K562 (cell line): ENCODE results near the gene DGCR2. TPM values are rescaled to one million over a fixed set of nuclear protein-coding genes. Genes with fewer than 3 reads are reported as not detected.

Source experiments
- ATAC-seq: fragments of 200-7000 bp; cut with Tn5 transposase; 3 replicates; pipeline ENCODE4 v1.9.1; 2020; ENCODE audit warnings: moderate library complexity
- BruUV-seq: library from RNA; stranded (reverse); fragments of 400-500 nt; replicated peaks from 2 replicates; lab custom pipeline; 2021; lab: Mats Ljungman, UMichigan
- CTCF ChIA-PET: fragments of 300-600 bp; formaldehyde crosslinking; extraction: SDS; loops from one replicate; lab custom pipeline; 2021; ENCODE audit warnings: low intra/inter-chr PET ratio; lab: Yijun Ruan, JAX
- POLR2A ChIA-PET: fragments of 300-600, 350-650 bp; sonication (Branson Sonifier 250); formaldehyde crosslinking; extraction: SDS; loops from one replicate; lab custom pipeline; 2021; ENCODE audit warnings: antibody characterized with exemption, inconsistent platforms; lab: Yijun Ruan, JAX
- DNase-seq, 4 experiments: peaks; one replicate each; pipeline versions ENCODE4 v3.0.0 to v3.0.0-alpha.2; 2011 to 2018; ENCODE audit warnings: low spot score in 3 of 4, mixed read lengths in 3 of 4; ENCODE audit errors: extremely low read depth in 1 of 4
- FAIRE-seq: peaks from 2 replicates; lab custom pipeline; 2011; peaks lifted over from hg19 to GRCh38; lab: Jason Lieb, UNC
- H2AFZ ChIP-seq: 2 replicates; pipeline ENCODE4 v1.6.0; 2011; ENCODE audit warnings: low read depth, low read length, control low read depth, inconsistent platforms
- H3K27ac ChIP-seq: fragments of 200-600 bp; 3 replicates; pipeline ENCODE4 v1.8.0; 2011; ENCODE audit warnings: low read depth, mild to moderate bottlenecking, control low read depth, inconsistent platforms, low read length, moderate library complexity, mixed read lengths; ENCODE audit errors: extremely low read depth
- H3K27me3 ChIP-seq, 2 experiments: fragments of 300-600 bp in 1 of 2; 2 replicates in 1 of 2; 3 replicates in 1 of 2; pipeline versions ENCODE4 v1.6.0 to v1.8.0; 2011; ENCODE audit warnings: inconsistent platforms in 2 of 2, low read length in 2 of 2, mild to moderate bottlenecking in 1 of 2, mixed read lengths in 1 of 2, moderate library complexity in 1 of 2; ENCODE audit not compliant: control insufficient read depth in 2 of 2, insufficient read depth in 2 of 2
- H3K36me3 ChIP-seq: fragments of 300-600 bp; 3 replicates; pipeline ENCODE4 v1.8.0; 2011; ENCODE audit warnings: mild to moderate bottlenecking, low read length, inconsistent platforms; ENCODE audit not compliant: control insufficient read depth, insufficient read depth
- H3K4me1 ChIP-seq, 2 experiments: fragments of 200-600 bp in 1 of 2; replicated peaks in 1 of 2; 2 replicates in 1 of 2; 3 replicates in 1 of 2; pipeline versions ENCODE4 v1.5.1 to v1.8.0; 2011; ENCODE audit warnings: inconsistent platforms in 2 of 2, low read length in 2 of 2, mild to moderate bottlenecking in 1 of 2, mixed read lengths in 1 of 2, moderate library complexity in 1 of 2; ENCODE audit not compliant: control insufficient read depth in 2 of 2, insufficient read depth in 2 of 2
- H3K4me2 ChIP-seq: 2 replicates; pipeline ENCODE4 v1.6.1; 2011; ENCODE audit warnings: low read length, control low read depth, inconsistent platforms, mixed read lengths; ENCODE audit not compliant: insufficient read depth
- H3K4me3 ChIP-seq: fragments of 200-600 bp; sonication (generic), shearing (Covaris generic); 2 replicates; pipeline ENCODE4 v1.5.1; 2016; ENCODE audit warnings: control low read depth, inconsistent platforms
- H3K79me2 ChIP-seq: fragments of 200-600 bp; 3 replicates; pipeline ENCODE4 v1.8.0; 2011; ENCODE audit warnings: low read length, inconsistent platforms; ENCODE audit not compliant: control insufficient read depth, insufficient read depth
- H3K9ac ChIP-seq, 2 experiments: 2 replicates each; pipeline versions ENCODE4 v1.6.0 to v1.6.1; 2011; ENCODE audit warnings: low read depth in 2 of 2, low read length in 2 of 2, control low read depth in 1 of 2, inconsistent platforms in 1 of 2, mild to moderate bottlenecking in 1 of 2, mixed read lengths in 1 of 2; ENCODE audit not compliant: insufficient read depth in 1 of 2
- H3K9me1 ChIP-seq: one replicate; pipeline ENCODE4 v1.6.0; 2011; ENCODE audit warnings: inconsistent platforms, mild to moderate bottlenecking, low read length, moderate library complexity; ENCODE audit not compliant: control insufficient read depth, insufficient read depth
- H3K9me3 ChIP-seq: replicated peaks from 2 replicates; pipeline ENCODE4 v1.5.1; 2011; ENCODE audit warnings: low read depth, low read length, inconsistent platforms; ENCODE audit not compliant: control insufficient read depth, insufficient read depth
- H4K20me1 ChIP-seq: replicated peaks from 2 replicates; pipeline ENCODE4 v1.6.1; 2011; ENCODE audit warnings: low read length, inconsistent platforms, mixed read lengths; ENCODE audit not compliant: control insufficient read depth, insufficient read depth
- ADNP ChIP-seq: fragments of 200-800 bp; sonication (Bioruptor generic); IDR thresholded peaks from 2 replicates; pipeline ENCODE4 v1.6.1; 2016; ENCODE audit warnings: missing genetic modification characterization, missing compliant biosample characterization
- ARNT ChIP-seq, 2 experiments: fragments of 450-650 bp; IDR thresholded peaks; 2 replicates each; pipeline ENCODE4 v1.6.1; 2016; ENCODE audit warnings: mild to moderate bottlenecking in 1 of 2
- CTBP1 ChIP-seq: fragments of 450-650 bp; IDR thresholded peaks from 2 replicates; pipeline ENCODE4 v1.6.1; 2016; ENCODE audit warnings: borderline replicate concordance
- FOS ChIP-seq: IDR thresholded peaks from 3 replicates; pipeline ENCODE4 v1.6.1; 2011; ENCODE audit not compliant: insufficient read length; ENCODE audit errors: extremely low read depth
- HCFC1 ChIP-seq: IDR thresholded peaks from 2 replicates; pipeline ENCODE4 v1.6.1; 2012; ENCODE audit warnings: low read depth, low read length, improper control_type of control experiment
- HDAC3 ChIP-seq: fragments of 450-650 bp; IDR thresholded peaks from 2 replicates; pipeline ENCODE4 v1.6.1; 2018; ENCODE audit warnings: borderline replicate concordance, mild to moderate bottlenecking, moderate library complexity; ENCODE audit not compliant: partially characterized antibody
- IRF2 ChIP-seq: sonication (generic); formaldehyde crosslinking; IDR thresholded peaks from 2 replicates; pipeline ENCODE4 v1.8.1; 2022; ENCODE audit warnings: mild to moderate bottlenecking, missing genetic modification reagents
- MCM7 ChIP-seq, 2 experiments: fragments of 450-650 bp; IDR thresholded peaks; 2 replicates each; pipeline ENCODE4 v1.6.1; 2016 to 2018
- NFXL1 ChIP-seq: fragments of 450-650 bp; formaldehyde crosslinking; IDR thresholded peaks from 2 replicates; pipeline ENCODE4 v1.4.0; 2021; ENCODE audit warnings: mild to moderate bottlenecking
- POLR2G ChIP-seq: fragments of 200-400 bp; formaldehyde crosslinking; IDR thresholded peaks from 2 replicates; pipeline ENCODE4 v1.6.1; 2017; ENCODE audit warnings: low read depth, mild to moderate bottlenecking, antibody characterized with exemption, low read length, moderate library complexity
- RFX5 ChIP-seq: IDR thresholded peaks from 2 replicates; pipeline ENCODE4 v1.6.1; 2011; ENCODE audit warnings: low read depth, mild to moderate bottlenecking, improper control_type of control experiment, low read length
- SAFB ChIP-seq: fragments of 200-400 bp; formaldehyde crosslinking; IDR thresholded peaks from 2 replicates; pipeline ENCODE4 v1.6.1; 2017; ENCODE audit warnings: low read depth, low read length, borderline replicate concordance
- SETDB1 ChIP-seq: IDR thresholded peaks from one replicate; pipeline ENCODE4 v1.6.1; 2012; ENCODE audit warnings: low read length, control low read depth, inconsistent platforms
- SIN3B ChIP-seq: fragments of 450-650 bp; IDR thresholded peaks from 2 replicates; pipeline ENCODE4 v1.6.1; 2017; ENCODE audit warnings: low read depth, mild to moderate bottlenecking, moderate library complexity
- TBP ChIP-seq: optimal IDR thresholded peaks from 2 replicates; pipeline ENCODE3; 2011; ENCODE audit warnings: low read depth, low read length, improper control_type of control experiment
- TCF3 ChIP-seq: sonication (generic); formaldehyde crosslinking; IDR thresholded peaks from 2 replicates; pipeline ENCODE4 v1.4.0; 2020; ENCODE audit warnings: mild to moderate bottlenecking, missing genetic modification reagents
- TEAD4 ChIP-seq, 2 experiments: sonication (generic) in 1 of 2; formaldehyde crosslinking in 1 of 2; IDR thresholded peaks; 2 replicates each; pipeline versions ENCODE4 v1.6.1 to v1.8.0; 2012 to 2022; ENCODE audit warnings: borderline replicate concordance in 1 of 2, inconsistent platforms in 1 of 2, low read length in 1 of 2, mild to moderate bottlenecking in 1 of 2, missing genetic modification reagents in 1 of 2
- WHSC1 ChIP-seq: IDR thresholded peaks from one replicate; pipeline ENCODE4 v1.6.1; 2012; ENCODE audit warnings: low read length, control low read depth, inconsistent platforms
- ZNF24 ChIP-seq: fragments of 450-650 bp; IDR thresholded peaks from 2 replicates; pipeline ENCODE4 v1.6.1; 2016
- ZNF584 ChIP-seq: fragments of 200-800 bp; sonication (Bioruptor generic); IDR thresholded peaks from 2 replicates; pipeline ENCODE4 v1.6.1; 2016; ENCODE audit warnings: low read depth, mild to moderate bottlenecking, missing genetic modification characterization, missing compliant biosample characterization
- WGBS: fragments of 100-300 bp; shearing (Covaris generic); methylation state at CpG from one replicate; pipeline ENCODE4 v1.1.6; 2016; ENCODE audit warnings: low coverage, mixed read lengths; ENCODE audit not compliant: insufficient coverage; ENCODE audit errors: missing lambda C conversion rate; 5-methylcytosine and 5-hydroxymethylcytosine counted together
- in situ Hi-C: fragments of 300-500 bp; cut with MboI; formaldehyde crosslinking; loops from 4 replicates; pipeline ENCODE4 v1.15.0; 2018; ENCODE audit warnings: inconsistent platforms, mixed read lengths
- intact Hi-C: fragments of 100-400 bp; cut with micrococcal nuclease; formaldehyde crosslinking; loops from 2 replicates; pipeline ENCODE4 v1.14.2; 2022
- polyA plus RNA-seq, 8 experiments: library from polyadenylated mRNA; depleted of rRNA in 4 of 8; stranded (reverse) in 5 of 8; unstranded in 3 of 8; fragments of >200 nt; fragmentation: Nextera tagmentation in 2 of 8; fragmentation: Illumina TruSeq in 1 of 8; extraction: Ambion mirVana in 2 of 8; extraction: Trizol in 1 of 8; gene quantifications; 2 replicates each; pipeline versions ENCODE4 v1.2.1 to v1.2.3, GENCODE V29; 2011 to 2014; ENCODE audit warnings: inconsistent platforms in 1 of 8, missing spikeins in 1 of 8
- total RNA-seq, 7 experiments: library from RNA; depleted of rRNA in 6 of 7; stranded (reverse); fragments of >200 nt in 6 of 7; fragmentation: Illumina TruSeq in 2 of 7; extraction: Trizol in 2 of 7; gene quantifications; 2 replicates each; pipeline versions ENCODE4 v1.2.1 to v1.2.3, GENCODE V29; 2011 to 2021; ENCODE audit warnings: low replicate concordance in 1 of 7
- TF ChIP-seq, protein P1 (sequence below): fragments of 450-650 bp; formaldehyde crosslinking; IDR thresholded peaks from 2 replicates; pipeline ENCODE4 v1.4.0; 2022; ENCODE audit warnings: missing genetic modification characterization

Gene DGCR2
- total and polyA plus RNA-seq, 9 of the 15 experiments (the other 6 are each of a cell fraction or from before 2014, with no cell fraction given): 0.69 to 101 (median 56.4) TPM

DNA sequence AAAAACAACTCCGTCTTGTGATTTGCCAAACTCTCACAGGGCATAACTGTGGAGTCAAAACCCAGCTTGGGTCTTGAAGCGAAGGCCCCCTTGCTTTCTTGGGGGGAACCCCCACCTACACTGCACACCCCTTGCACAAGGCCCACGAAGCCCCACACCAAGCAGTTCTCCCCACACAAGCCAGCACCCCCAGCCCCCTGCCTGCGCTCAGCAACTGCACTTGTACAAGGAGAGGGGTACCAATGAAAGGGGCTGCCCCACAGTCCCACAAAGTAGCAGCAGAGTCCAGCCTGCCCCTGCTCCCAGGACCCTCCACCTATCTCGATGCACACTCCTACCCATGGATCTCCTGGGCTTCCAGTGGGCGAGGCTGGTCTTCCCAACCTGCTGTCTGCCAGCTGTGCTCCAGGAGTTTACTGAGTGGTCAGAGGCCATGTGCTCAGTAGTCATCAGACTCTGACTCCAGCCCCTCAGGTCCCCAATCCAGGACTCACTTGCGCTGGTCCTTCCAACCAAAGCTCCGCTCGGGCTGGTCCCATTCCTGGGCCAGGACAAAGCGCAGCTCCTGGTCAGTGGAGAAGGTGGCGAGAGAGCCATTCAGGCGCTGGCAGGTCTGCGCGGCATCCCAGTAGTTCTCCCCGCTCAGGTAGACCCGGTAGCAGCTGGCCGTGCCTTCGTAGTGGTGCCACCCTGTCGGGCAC is 57.7 kb downstream of the DGCR2 start (continued):
- no peak for TF ChIP-seq HDAC3
- no peak for TF ChIP-seq HCFC1
- no peak for TF ChIP-seq NFXL1 (CRISPR knock-in tag)
- TF ChIP-seq ZNF584: no peak
- no peak for TF ChIP-seq ARNT (IDR thresholded peaks at IDR 0.05)
- no peak for TF ChIP-seq CTBP1
- TF ChIP-seq ADNP (tag): no peak
- TF ChIP-seq FOS: no peak
- no peak for TF ChIP-seq MCM7 (IDR thresholded peaks at IDR 0.05)
- TF ChIP-seq RFX5: no peak
- no peak for TF ChIP-seq ZNF24

- BruUV-seq: no TSS peak
- Histone ChIP-seq H3K4me3 (no peak overlapping the region), H3K4me2 (no peak overlapping the region), H3K9me1 (no peaks in the 10 kb centered on the region), H4K20me1 (peaks cover 13% of the 10 kb centered on the region), H2AFZ (no peak overlapping the region), H3K27me3 (no peaks in the 10 kb centered on the region), H3K79me2 (no peaks in the 10 kb centered on the region), H3K9ac (peak overlapping the region in 1 of 2 experiments; percentile 35; a peak in 1 of 4 replicates), H3K27ac (no peak overlapping the region), H3K4me1 (peaks cover 0 to 15% of the 10 kb centered on the region in 2 experiments; a peak in 1 of 5 replicates), H3K9me3 (no peaks in the 10 kb centered on the region), H3K36me3 (peaks cover 95% of the 10 kb centered on the region; the same call in 2 of the 3 replicates)
- in situ Hi-C loops: no loop called here
- CTCF ChIA-PET: no interaction called here
- POLR2A ChIA-PET: interaction anchor here (0.6 to 3.7 kb wide), 7 partner anchors 10 to 544 kb away, joined by 3 to 19 read pairs (median 4); no protein-coding TSS in a partner anchor
- 90% methylated on average over 8 of the region's 8 CpGs for WGBS
- ATAC-seq (no peak), DNase-seq (no peak), FAIRE-seq (no peak)
- intact Hi-C loops: no loop called here
- TF ChIP-seq TCF3 (CRISPR knock-in tag) (no peak), TBP (no peak), POLR2G (0 out of 2 replicates have a peak, but pooled peaks have one; percentile 0), SAFB (0 out of 2 replicates have a peak, but pooled peaks have one; percentile 13), IRF2 (CRISPR knock-in tag) (peak; percentile 46; the same call in 1 of the 2 replicates), SIN3B (no peak), SETDB1 (peak; percentile 29), TEAD4 (IDR thresholded peaks at IDR 0.05; ENCODE audit: low read length) (no peak), TEAD4 (CRISPR knock-in tag; IDR thresholded peaks at IDR 0.05; ENCODE audit: borderline replicate concordance) (peak; percentile 45; the same call in 1 of the 2 replicates), WHSC1 (peak; percentile 30)
- TF ChIP-seq, protein P1, sequence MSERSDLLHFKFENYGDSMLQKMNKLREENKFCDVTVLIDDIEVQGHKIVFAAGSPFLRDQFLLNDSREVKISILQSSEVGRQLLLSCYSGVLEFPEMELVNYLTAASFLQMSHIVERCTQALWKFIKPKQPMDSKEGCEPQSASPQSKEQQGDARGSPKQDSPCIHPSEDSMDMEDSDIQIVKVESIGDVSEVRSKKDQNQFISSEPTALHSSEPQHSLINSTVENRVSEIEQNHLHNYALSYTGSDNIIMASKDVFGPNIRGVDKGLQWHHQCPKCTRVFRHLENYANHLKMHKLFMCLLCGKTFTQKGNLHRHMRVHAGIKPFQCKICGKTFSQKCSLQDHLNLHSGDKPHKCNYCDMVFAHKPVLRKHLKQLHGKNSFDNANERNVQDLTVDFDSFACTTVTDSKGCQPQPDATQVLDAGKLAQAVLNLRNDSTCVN (CRISPR knock-in tag): no peak
Measured at GRCh38 chr22:19063581-19064353, 58.4 kb downstream of the DGCR2 start.
